NCI-H460 (cell line): ENCODE results near the gene ZNF638. TPM values are rescaled to one million over a fixed set of nuclear protein-coding genes. Genes with fewer than 3 reads are reported as not detected.

ENCODE experiments used
- DNase-seq: peaks from one replicate; pipeline ENCODE4 v3.0.0-alpha.2; 2016; ENCODE audit warnings: low read depth; ENCODE audit errors: extremely low read depth
- total RNA-seq: library from RNA; depleted of rRNA; stranded (reverse); fragments of >200 nt; shearing (Covaris generic); gene quantifications from 2 replicates; pipeline ENCODE4 v1.2.3, GENCODE V29; 2014

Gene ZNF638
- total RNA-seq, 1 experiment from 2014 or later: 127 TPM

- DNase-seq: no peak
Observed at GRCh38 chr2:71336384-71336783, 4.8 kb downstream of the ZNF638 start.

- no peak for DNase-seq
Observed at GRCh38 chr2:71336802-71337201, 5.2 kb downstream of the ZNF638 start.

- no peak for DNase-seq
Observed at GRCh38 chr2:71337776-71338175, 6.2 kb downstream of the ZNF638 start.

DNA sequence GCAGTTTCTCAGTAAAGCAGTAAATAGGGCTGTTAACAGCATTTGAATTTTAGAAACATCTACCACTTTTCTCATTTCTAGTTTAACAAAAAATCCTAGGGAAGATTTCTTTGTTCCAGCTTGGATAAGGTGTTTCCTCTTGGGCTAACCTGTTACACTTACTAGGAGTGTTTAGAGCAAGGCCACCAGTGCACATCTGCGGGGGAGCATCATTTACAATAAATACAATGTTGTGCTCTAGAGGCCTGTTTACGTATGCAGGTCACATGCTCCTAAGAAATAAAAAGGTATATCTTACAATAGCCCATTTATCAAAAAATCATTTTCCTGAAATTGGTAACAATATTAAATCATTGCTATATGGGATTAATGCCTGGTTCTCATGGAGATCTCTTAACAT, 8.1 kb downstream of the ZNF638 start:
- DNase-seq: no peak

DNA sequence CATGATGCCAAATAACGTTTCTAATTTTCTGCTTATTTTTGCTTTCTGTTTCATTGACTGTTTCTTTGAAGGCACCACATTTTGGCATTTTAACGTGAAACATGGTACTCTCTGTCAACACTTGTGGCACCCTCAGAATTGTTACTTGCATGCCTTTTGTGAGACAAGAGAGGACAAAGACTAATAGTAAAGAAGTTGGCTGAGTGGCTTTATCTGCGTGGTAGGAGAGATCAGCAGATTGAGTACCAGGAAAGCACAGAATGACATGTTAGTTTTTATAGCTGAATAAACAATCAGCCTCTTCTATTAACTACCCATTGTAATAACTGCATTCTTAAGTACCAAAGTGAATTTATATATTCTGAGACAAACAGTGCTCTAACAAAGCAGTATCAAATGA, 8.6 kb downstream of the ZNF638 start:
- no peak for DNase-seq

- DNase-seq: no peak
Observed at GRCh38 chr2:71341645-71342044, 10.1 kb downstream of the ZNF638 start.

- DNase-seq: no peak
Observed at GRCh38 chr2:71346065-71346464, 14.5 kb downstream of the ZNF638 start.

GRCh38 chr2:71347517-71347916, 15.9 kb downstream of the ZNF638 start:
- DNase-seq: no peak

GRCh38 chr2:71348302-71348701, 16.7 kb downstream of the ZNF638 start:
- DNase-seq: peak; percentile 18

DNA sequence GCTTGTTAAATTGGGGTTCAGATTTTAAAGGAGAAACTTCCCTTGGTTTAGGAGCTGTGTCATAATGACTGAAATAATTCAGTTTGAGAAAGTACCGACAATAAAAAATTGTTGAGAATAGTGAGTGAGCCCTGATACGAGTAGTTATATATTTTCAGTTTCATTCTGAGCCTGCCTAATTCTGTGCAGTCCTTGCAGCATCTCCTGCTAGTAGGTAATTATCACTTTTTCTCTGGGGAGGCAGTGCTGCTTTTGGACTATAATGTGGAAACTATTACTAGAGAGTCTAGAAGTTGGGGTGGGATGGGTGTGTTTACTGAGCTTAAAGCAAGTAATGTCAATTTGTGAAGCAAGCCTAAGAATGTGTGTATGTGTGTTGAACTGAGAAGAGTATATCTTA, 21.7 kb downstream of the ZNF638 start:
- no peak for DNase-seq

- DNase-seq: no peak
Observed at GRCh38 chr2:71358931-71359671, 27.5 kb downstream of the ZNF638 start.

DNA sequence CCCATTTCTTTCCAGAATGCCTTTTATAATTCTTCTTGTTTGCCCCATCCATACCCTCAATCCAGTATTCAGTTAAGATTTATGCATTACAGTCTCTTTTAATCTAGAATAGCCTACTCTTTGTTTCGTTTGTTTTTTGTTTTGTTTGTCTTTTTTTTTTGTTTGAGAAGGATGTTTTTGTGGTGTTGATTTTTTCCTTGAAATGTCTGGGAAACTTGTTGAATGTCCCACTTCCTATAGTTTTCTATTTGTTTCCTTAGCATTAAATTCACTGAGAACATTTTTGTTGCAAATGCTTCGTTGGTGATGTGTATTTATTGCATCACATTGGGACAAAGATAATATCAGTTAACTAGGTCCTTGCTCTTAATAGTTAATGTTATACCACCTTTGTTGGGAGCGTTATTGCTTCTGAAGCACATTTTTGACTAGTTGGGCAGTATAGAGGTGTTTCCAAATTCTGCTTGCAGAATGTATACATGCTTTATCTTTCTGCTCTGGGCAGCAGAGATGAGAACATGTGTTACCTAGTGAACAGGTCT, 28.9 kb downstream of the ZNF638 start:
- no peak for DNase-seq

GRCh38 chr2:71361631-71362030, 30.0 kb downstream of the ZNF638 start:
- DNase-seq: no peak

- no peak for DNase-seq
Observed at GRCh38 chr2:71362447-71362846, 30.9 kb downstream of the ZNF638 start.

GRCh38 chr2:71370015-71370414, 38.4 kb downstream of the ZNF638 start:
- DNase-seq: no peak

DNA sequence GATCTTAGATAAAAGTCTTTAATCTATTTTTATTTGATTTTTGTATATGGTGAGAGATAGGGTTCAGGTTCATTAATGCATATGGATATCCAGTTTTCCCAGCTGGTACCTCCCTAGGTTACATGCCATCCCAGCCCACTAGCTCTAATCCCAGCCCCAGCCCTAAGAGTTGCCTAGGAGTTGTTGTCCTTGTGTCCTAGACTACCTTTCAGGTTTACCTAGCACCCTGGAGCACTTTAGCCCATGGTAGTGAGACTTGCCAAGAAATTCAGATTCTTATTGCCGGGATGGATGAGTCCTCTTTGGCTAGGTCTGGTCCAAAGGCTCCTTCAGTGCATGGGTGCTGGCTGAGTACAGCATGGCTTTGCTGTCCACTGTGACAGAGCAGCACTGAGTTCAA, 40.5 kb downstream of the ZNF638 start:
- no peak for DNase-seq

- DNase-seq: peak; percentile 9
Observed at GRCh38 chr2:71379086-71379485, 47.5 kb downstream of the ZNF638 start.

DNA sequence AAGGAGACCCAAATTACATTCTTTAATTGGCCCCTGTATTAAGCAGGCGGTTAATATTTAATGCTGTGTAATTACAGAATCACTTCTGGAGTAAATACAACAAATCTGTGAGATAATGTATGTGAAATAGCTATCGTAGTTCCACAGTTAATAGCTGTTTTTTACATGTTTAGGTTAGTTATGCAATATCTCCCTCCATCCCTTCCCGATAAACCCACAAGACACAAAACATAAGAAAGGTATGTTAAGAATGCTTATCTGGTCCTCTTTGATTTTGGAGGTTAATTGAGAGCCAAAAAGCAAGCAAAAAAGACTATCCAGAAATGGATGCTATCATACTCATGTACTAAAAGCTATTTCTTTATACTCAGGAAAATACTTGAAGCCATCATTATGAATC, 49.1 kb downstream of the ZNF638 start:
- DNase-seq: no peak

DNA sequence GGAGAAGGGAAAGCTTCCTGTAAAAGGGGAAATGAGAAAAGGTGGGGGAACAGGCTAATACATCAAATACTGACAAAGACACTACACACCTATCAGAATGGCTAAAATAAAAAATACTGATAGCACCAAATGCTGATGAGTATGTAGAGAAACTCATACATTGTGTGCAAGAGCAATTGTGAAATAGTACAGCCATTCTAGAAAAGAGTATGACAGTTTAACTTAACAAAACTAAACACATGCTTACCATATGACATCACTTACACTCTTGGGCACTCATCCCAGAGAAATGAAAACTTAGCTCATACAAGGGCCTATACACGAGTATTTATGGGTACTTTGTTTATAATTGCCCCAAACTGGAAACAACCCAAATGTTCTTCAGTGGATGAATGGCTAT, 53.4 kb downstream of the ZNF638 start:
- DNase-seq: no peak

DNA sequence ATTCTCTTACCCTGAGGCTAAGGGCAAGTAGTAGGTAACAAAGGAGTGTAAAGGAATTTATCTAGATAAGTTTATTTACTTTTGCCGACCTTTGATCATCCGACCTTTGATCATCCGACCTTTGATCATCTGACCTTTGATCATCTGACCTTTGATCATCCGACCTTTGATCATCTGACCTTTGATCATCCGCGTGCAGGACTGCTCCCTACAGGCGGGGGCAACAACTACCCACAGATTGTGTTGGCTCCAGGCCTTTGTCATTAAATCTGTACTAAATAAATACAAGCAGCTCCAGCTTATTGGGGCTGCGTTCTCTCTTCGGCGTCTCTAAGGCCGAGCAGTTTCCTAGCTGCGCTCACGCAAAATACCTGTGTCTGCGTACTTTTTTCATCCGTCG, 56.6 kb downstream of the ZNF638 start:
- DNase-seq: no peak

GRCh38 chr2:71389384-71390072, 57.9 kb downstream of the ZNF638 start:
- no peak for DNase-seq

- no peak for DNase-seq
Observed at GRCh38 chr2:71393216-71393615, 61.6 kb downstream of the ZNF638 start.
